ENCODE results near the gene SPRY2.
A peak's percentile ranks its signal among the peaks of the same experiment; 100 is the strongest.
"Not testable (repeated sequence)": the region's sequence is repeated elsewhere in the genome, so short reads cannot be mapped to it uniquely, and the experiment has no call there.

Gene SPRY2

DNA sequence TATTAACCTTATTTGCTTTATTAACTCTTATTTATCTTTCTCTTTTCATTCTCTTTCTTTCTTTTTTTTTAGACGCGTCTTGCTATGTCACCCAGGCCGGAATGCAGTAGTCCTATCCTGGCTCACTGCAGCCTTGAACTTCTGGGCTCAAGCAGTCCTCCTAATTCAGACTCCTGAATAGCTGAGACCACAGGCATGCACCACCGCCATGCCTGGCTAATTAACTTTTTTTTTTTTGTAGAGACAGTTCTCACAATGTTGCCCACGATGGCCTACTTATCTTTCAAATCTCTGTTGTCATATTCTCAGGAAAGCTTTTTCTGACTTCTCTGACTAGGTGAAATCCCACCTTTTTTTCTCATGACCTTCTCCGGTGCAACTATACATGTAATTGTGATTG lies 7.8 kb upstream of the SPRY2 start:
- DNase-seq (ENCODE audit: low read depth in 2 of 2) = no peak

DNA sequence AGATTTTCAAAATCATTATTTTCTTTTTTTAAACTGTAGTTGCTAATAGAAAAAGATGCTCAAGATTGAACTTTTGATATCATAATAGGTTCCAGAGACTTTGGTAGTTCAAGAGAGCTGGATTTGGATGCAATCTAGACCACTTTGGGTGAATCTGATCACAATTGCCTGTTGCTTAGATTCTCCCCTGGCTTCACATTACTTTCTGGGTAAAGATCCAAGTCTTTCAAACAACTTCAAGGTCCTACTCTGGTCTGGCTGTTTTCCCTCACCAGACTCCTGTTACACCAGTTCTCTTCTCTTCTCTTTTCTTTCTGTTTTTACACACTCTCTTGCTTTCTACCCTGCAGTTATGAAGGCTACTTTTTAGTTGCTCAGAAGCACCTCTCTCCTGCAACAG lies 7.4 kb upstream of the SPRY2 start:
- no peak for DNase-seq (ENCODE audit: low read depth in 2 of 2)

DNA sequence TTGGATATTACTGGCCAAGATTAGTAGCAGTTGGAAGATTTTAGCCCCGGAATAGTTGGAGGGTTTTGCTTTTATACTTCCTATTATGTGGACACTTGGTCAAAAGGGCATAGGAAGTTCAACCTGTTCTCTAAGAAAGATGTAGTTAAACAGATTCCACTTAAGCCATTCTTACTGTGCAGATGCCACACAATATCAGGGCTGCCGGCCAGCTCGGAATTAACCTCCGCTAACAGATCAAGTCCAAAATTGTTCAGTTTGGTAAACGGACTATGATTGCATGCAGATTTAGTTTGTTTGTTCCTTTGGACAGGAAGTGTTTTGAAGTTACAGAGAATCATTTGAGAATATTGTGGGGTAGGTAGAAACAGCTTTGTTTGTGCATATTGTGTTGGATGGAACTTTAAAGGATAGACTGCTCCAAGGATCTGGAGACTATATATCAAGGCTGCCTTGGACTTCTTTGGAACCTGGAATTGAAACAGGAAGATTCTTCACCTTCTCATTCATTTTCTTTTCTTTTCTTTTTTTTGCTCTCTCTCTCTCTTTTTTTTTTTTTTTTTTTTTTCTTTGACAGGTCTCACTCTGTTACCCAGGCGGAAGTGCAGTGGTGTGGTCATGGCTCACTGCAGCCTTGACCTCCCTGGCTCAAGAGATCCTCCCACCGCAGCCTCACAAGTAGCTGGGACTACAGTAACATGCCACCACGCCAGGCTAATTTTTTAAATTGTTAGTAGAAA lies 5.0 kb upstream of the SPRY2 start:
- no peak for DNase-seq (ENCODE audit: low read depth in 2 of 2)

DNA sequence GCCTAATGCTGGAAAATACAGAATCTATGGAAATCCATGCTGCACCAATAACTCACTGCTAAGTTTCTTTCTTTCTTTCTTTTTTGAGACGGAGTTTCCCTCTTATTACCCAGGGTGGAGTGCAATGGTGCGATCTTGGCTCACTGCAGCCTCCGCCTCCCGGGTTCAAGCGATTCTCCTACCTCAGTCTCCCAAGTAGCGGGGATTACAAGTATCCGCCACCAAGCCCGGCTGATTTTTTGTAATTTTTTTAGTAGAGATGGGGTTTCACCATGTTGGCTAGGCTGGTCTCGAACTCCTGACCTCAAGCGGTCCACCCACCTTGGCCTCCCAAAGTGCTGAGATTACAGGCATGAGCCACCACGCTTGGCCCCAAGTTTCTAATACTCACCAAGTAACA lies 3.1 kb upstream of the SPRY2 start:
- not testable (repeated sequence) for DNase-seq (ENCODE audit: low read depth in 2 of 2)

- peak; percentile 49 to 66 for DNase-seq (ENCODE audit: low read depth in 2 of 2)
Observed at GRCh38 chr13:80342471-80343371, 1.8 kb upstream of the SPRY2 start.

DNA sequence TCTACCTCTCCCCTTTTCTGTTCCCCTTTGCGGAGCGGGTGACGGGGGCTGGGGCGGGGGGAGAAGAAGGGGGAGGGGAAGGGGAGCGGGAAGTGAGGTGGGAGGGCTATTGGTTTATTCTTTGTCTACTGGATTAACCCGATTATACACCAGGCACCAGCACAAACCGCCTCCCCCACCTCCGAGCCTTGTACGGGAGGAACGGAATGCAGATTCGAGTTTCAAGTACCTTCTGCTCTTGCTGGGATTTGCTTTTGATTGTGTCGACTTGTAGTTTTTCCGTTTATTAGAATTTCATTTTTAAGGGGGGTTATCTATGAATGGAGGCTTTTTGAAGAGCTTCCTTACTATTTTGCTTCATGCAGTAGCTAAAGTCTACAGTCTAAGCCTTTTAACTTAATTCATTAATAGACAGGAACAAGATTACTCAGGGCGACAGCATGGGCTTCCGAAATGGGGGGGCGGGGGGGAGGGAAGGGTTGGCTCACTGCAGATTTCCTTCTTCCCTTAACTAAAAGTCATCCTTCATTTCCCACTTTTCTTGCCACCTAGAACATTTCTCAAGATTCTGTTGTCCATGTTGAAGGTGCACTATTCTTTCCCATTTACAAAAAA lies 937 bp upstream of the SPRY2 start:
- DNase-seq (ENCODE audit: low read depth in 2 of 2) = no peak

- DNase-seq (ENCODE audit: low read depth in 2 of 2) = no peak
Observed at GRCh38 chr13:80340651-80341100, 250 bp downstream of the SPRY2 start.

DNA sequence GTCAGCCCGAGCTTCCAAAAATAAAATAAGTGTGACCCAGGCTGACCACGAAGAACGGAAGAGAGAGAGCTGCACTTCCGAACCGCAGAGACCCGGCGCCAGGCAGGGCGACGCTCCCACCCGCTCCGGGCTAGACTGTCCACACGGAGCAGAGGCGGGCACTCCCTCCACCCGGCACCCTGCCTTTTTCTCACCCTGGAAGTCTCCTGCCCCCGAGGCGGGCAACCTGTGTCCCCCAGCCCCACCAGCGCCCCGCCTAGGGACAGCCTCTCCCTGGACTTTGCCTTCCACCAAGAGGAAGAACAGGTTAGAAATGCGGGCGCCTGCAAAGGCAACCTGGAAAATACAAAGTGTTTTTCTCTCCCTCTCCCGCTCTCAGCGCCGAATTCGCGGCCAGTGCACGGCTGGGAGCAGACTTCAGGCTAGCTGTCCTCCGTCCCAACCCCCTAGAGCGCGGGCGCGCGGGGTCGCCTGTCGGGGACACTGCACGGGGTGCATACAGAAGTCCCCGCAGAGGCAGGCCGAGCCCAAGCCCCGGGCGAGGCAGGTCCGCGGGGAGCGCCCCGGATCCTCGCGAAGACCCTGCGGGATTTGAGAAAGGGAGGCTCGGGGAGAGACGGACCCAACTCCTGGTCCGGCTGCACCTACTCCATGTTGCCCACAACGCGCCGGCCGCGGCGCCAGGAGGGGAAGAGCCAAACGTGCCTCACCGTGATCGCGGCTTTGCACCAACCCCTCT lies 845 bp downstream of the SPRY2 start:
- no peak for DNase-seq (ENCODE audit: low read depth in 2 of 2)

DNA sequence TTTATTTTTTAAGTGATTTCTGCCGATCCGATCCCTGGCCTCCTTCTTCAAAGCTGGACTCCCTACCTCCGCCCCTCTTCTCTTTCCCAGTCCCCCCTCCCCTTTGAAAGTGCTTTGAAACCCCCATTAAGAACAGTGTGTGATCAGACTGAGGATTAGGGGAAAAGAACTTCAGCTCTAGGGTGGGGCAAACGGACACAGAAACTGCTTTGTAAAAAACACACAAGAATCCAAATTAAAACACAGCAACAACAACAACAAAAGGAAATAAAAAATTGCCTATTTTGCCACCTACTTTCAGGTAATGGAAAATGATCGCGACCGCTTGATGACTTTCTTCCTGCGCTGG lies 1.4 kb downstream of the SPRY2 start:
- DNase-seq (ENCODE audit: low read depth in 2 of 2) = no peak

- no peak for DNase-seq (ENCODE audit: low read depth in 2 of 2)
Observed at GRCh38 chr13:80338781-80339562, 2.0 kb downstream of the SPRY2 start.

- no peak for DNase-seq (ENCODE audit: low read depth in 2 of 2)
Observed at GRCh38 chr13:80337288-80338081, 3.4 kb downstream of the SPRY2 start.

GRCh38 chr13:80336776-80337287 lies 4.1 kb downstream of the SPRY2 start:
- no peak for DNase-seq (ENCODE audit: low read depth in 2 of 2)

- DNase-seq (ENCODE audit: low read depth in 2 of 2) = no peak
Observed at GRCh38 chr13:80336370-80336769, 4.6 kb downstream of the SPRY2 start.

- DNase-seq (ENCODE audit: low read depth in 2 of 2) = no peak
Observed at GRCh38 chr13:80334597-80335260, 6.2 kb downstream of the SPRY2 start.

DNA sequence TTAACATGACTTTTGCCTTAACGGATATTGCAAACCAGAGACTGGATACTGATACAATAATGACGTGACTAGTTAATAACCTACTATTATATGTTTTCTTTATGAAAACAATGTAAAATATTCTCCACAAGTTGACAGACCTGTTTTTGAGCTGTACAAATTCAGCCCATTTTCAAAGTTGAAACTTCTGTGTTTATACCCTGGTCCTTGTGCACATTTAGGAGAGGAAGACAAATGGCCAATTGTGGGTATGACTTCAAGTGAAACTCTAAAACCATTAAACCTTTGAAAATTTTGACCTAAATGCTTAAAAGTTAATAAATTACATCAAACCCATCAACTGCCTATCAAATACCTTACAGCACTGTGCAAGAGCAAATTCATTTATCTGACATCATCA lies 8.9 kb downstream of the SPRY2 start:
- DNase-seq (ENCODE audit: low read depth in 2 of 2) = no peak

GRCh38 chr13:80329250-80329649 lies 11.7 kb downstream of the SPRY2 start:
- no peak for DNase-seq (ENCODE audit: low read depth in 2 of 2)

DNA sequence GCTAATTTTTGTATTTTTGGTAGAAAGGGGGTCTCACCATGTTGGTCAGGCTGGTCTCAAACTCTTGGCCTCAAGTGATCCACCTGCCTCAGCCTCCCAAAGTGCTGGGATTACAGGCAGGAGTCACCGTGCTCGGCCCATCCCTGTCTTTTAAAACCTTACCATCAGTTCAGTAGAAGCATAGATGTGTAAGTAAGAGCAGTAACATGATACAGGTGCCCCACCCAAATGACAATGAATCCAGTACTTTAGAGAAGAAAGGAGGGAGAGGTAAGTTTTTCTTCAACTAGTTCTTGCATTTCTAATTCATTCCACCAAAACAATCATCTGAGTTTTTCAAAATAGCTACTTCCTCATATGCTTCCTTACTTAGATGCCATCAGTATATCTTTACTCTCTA lies 21.9 kb downstream of the SPRY2 start:
- DNase-seq (ENCODE audit: low read depth in 2 of 2) = no peak

DNA sequence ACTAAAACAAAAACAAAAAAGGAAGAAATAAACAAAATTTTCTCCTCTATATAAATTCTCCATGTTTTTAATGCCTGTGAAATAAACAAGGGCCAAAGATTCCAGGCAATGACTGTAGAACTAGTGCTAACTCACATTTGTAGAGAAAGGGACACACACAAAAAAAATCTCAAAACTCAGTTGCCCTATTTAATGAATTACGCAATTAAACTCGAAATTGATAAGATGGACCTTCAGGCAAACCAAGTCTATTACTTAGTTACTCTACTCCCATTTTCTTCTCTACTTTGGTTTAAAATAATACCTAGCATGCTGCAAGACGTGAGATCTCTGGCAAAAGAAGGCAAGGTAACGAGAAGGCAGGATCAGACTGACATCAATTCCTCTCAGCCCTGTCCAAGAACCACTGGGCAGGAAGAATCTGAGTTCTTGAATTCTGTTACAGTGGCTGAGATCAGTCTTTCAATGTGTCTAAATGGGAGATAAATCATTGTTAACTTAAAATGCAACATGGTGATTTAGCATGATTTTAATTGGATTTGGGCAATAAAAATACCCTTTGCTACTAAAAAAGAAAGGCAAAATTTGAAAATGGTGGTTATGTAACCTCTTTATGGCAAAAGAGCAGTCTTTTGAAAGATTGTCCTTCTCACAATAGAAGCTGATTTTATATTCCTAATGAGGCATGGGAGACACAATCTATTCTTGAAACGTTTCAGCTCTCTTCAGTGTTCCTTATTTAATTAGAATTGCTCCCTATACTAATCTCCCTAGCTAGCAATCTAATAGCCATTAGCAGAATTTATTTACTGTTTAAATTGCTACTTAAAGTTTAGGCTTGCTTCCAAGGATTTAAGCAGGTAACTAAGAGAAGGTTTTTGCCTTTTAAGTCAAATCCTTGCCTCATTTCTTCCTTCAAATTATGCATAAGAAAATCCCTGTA lies 25.9 kb downstream of the SPRY2 start:
- DNase-seq (ENCODE audit: low read depth in 2 of 2) = no peak

All from stimulated activated CD4-positive, alpha-beta T cell treated with anti-CD3 and anti-CD28 coated beads, Interleukin-1b, Interleukin-23, amount 100 ng/mL, for 4 hours (primary cell).